GM21528 (cell line): ENCODE data around the gene FUOM.
"Not testable (repeated sequence)": the region's sequence is repeated elsewhere in the genome, so short reads cannot be mapped to it uniquely, and the experiment has no call there.

ENCODE experiments used
- ATAC-seq: cut with Tn5 transposase; IDR thresholded peaks from one replicate; pipeline ENCODE4 v1.9.1; 2021; ENCODE audit warnings: mild to moderate bottlenecking, moderate library complexity; ENCODE audit not compliant: unreplicated experiment, low FRiP score

FUOM gene

DNA sequence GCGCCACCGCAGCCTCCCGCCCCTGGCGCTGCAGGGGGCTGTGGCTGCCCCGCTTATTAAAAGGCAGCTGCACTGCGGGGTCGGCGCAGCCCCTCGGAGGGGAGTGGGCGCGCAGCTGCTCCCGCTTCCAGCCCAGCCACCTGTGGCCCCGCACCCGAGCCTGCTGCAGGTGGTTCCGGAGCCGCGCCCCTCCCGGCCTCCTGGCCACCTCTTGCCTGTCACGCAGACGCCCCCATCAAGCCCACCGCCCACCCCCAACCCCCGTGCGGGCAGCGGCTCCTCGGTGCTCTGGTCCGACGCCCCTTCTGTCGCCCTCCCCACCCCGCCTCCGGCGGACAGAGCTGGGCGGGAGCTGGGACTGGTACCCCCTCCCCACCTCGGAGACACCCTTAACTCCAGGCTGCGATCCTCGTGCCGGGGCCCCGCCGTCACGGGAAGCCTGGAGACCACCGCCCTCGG, 21.7 kb downstream of the FUOM start:
- no peak for ATAC-seq

DNA sequence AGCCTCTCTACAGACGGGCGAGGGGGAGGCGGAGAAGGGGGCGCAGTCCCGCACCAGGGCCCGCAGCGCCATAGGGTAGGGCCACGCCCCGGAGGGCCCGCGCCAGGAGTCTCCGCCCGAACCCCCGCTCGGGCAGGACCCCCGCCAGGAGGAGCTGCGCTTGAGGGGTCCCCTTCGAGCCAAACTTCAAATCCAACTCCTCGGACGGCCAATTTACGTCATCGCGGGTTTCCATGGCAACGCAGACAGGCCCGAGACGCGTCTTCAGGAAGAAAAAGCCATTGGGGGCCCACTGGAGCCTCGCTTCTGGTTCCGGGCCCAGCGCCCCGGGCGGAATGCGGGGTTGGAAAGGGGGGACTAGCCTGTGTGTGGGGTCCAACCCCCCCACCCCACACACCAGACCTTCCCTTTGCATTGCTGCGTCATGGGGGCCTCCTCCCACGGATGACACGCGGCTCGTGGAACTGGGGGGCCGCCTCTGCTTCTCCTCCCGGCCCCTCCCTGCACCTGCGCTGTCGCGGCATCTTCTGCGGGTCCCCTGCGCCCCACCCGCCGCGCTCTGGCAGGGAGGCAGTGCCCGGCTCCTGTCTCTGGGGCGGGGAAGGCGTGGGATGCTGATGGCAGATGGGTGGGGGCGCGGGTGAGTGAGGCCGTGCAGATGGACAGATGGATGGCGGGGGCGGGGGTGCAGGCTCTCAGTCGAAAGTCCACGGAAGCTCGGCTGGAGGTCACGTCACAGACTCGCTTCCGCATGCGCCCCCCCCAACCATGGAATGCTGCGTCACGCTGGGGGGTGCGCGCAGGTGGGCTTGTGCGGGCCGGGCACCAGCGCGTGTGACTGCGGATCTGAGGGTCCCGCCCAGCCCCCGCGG, 22.3 kb downstream of the FUOM start:
- ATAC-seq = no peak

DNA sequence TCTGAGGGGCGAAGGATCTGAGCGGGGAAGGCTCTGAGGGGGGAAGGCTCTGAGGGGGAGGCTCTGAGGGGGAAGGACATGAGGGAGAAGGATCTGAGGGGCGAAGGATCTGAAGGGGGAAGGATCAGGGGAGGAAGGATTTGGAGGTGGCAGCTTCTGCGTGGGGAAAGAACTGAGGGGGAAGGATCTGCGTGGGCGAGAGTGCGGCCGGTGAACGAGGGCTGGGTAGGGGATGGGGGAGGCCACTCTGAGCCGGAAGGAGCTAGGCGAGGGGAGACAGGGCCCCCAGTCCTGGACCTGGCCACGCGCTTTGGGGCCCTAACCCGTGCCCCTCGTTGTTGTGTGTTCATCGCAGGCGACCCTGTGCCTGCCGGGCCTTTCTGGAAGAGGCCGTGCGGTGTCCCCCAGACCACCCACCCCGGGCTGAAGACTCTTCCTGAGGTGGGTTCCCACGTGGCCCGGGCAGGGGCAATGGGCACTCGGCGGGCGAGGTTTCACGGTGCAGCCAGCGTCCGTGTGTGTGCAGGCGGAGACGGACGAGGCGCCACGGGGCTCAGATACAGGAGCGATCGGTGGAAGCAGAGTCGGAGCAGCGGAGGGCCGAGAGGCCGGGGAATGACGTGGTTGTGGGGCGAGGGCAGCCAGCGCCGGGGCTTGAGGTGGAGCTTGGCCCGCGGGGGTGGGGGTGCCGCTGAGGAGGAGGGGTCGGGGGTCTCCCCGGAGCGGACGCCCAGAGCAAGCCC, 23.1 kb downstream of the FUOM start:
- no peak for ATAC-seq

DNA sequence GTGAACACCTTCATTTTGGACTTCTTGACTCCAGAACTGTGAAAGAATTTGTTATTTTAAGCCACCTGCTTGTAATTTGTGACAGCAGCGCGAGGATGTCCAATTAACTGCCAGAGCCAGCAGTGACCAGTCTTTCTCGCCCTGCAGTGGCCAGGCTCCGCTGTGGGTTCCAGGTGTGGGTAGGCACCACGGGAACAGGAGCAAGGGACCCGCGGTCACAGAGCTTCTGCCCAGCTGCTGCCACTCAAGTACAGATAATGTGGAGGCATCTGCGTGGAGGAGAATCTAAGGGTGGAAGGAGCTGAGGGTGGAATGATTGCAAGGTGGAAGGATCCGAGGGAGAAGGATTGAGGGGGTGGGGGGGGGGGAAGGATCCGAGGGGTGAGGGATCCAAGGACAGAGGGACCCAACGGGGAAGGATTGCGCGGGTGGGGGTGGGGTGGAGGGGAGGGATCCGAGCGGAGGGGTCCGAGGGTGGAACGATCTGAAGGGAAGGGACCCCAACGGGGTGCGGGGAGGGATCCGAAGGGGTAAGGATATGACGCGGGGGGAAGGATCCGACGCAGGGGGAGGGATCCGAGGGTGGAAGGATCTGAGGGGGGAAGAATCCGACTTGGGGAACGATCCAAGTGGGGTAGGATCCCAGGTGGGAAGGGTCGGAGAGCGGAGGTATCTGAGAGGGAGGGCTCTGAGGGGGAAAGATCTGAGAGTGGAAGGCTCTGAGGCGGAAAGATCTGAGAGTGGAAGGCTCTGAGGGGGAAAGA, 24.7 kb downstream of the FUOM start:
- no peak for ATAC-seq

DNA sequence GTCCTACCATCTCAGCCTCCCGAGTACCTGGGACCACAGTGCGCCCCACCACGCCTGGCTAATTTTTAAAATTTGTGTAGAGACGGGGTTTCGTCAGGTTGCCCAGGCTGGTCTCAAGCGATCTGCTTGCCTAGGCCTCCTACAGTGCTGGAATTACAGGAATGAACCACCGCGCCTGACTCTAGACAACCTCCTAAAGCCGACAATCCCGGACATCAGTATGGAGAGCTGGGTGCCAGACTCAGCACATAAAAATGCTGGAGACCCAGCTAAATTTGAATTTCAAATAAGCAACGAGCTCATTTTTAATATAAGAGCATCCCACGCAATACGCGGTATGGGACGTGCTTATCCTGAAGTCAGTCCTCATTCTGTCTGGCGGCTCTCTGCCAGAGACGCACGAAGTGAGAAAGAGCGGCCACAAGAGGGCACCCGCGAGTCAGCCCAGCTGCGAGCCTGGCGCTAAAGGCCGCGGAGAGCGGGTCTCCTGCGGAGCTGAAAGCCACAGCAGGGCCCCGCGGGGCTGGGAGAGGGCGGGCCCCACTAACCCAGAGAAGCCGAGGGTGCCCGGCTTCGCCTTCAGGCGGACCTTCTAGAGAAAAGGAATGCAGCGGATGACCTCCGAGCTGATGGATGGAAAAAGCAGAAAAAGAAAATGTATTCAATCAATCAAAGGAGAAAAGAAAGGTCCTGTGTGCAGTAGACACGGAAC, 28.2 kb downstream of the FUOM start:
- ATAC-seq = peak; percentile 90

DNA sequence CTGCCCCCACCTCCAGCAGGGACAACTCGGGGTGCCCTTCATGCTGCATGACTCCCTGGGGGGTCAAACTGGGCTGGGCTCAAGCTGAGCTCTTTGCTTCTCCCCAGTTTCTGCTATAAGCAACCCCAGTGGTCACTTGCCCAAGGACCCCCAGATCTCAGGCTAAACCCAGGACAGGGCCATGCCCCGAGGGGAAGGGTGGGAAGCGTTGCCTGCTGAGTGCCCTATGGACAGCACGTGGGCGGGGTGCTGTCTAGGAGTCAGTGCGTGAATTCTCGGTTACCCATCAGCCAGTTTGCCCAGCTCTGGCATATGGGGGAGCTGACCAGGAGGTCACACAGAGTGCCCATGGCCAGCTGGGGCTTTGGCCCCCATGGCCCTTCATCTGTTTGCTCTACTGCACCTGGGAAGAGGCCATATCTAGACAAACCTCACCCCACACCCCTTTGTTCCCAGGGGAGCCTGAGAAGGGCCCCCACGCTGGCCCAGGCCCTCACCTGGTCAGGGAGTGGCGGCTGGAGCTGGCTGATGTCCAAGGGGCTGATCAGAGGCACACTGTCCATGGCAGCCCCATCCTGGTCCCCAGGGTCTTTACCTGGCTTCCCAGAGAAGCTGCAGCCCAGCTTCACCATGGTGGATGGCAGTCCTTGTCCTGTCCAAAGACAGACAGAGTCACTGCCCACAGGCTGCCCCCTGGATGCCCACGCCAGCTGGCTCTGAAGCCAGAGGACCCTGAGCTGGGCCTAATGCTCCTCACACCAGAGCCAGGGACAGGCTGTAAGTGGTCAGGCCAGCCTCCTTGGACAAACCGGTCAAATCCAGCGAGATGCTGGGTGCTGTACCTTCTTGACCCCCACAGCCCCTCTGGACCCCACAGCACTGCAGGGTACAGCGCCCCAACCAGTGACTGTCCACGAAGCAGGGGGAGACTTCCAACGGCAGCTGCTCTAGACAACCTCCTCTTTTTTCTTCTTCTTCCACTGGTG, 29.2 kb downstream of the FUOM start:
- no peak for ATAC-seq

DNA sequence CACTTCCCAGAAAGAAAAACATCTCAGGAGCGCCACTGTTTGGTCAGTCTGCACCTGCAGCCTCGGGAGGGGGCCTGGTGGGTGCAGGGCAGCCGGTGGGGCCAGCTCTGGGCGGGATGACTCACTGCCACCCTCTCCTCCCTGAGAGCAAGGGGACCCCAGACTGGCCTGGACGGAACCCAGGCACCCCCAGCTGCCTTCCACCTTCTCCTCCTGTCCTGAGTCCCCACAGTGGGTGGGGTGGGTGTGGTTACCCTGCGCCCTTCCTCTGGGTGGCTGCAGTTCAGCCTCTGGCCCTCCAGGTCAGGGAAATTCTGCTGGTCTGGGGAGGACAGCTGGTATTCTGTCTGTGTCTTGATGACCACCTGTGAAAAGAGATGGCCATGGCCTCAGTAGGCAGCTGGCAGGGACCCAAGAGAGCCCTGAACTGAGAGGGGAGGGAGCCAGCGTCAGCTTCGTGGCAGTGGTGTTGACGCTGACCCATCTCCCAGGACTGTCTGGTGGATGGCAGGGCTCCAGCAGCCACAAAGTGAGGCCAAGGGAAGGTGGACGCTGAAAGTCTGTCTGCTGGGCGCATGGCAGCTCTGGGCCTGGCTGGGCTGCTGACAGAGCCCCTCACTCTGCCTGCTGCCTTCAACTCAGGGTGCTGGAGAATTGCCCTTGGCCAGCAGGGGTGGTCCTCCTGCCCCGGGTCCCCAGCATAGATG, 30.0 kb downstream of the FUOM start:
- ATAC-seq = no peak

DNA sequence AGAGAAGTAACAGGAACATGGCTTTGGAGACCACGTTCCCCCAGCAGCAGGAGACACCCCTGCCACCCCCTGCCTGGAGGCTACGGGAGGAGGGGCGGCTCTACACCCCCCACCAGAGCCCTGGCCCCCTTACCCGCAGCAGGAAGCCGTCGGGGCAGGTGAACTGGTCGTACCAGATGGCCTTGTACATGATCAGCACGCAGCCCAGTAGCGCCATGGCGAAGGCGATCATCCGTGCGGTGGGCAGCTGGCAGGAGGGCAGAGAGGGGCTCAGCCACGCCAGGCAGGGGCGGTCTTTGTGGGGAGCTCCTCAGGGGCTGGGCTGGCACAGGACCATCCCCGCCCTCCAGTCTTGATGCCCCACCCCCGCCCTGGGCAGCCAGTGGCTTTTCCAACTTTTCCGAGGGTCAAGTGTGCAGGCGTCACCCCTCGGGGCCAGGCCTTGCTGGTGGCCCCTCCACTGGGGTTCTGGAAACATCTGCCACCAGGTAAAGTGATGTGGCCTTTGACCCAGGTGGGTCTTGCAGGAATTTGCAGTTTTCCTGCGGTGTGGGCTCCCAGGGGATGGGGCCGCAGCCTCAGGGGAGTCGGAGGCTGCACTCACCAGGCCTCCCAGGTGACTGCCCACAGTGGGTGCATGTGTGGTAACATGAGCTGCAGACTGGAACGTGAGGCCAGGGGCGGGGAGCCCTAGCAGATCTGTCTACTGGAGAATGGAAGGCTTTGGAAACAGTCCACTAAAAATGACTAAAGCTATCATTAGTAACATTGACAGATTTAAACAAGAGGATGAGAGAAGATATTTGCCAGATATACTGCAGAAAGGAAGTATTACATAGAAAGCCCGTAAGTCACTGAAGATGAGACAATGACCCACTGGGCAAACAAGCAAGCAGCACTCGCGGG, 30.8 kb downstream of the FUOM start:
- ATAC-seq = no peak

DNA sequence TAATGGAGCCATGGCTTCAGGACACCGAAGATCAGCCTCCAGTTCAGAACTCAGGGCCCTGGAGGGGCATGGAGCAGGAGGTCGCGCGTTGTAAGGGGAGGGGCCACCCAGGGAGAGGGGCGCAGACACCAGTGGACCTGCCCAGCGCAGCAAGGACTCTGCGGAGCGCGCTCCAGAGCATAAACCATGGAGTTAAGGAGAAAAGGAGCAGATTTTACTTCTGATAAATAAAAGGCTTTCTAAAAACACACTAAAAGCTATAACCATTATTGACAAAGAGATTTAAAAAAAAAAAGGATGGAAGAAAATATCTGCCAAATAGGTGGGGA, 31.6 kb downstream of the FUOM start:
- no peak for ATAC-seq

DNA sequence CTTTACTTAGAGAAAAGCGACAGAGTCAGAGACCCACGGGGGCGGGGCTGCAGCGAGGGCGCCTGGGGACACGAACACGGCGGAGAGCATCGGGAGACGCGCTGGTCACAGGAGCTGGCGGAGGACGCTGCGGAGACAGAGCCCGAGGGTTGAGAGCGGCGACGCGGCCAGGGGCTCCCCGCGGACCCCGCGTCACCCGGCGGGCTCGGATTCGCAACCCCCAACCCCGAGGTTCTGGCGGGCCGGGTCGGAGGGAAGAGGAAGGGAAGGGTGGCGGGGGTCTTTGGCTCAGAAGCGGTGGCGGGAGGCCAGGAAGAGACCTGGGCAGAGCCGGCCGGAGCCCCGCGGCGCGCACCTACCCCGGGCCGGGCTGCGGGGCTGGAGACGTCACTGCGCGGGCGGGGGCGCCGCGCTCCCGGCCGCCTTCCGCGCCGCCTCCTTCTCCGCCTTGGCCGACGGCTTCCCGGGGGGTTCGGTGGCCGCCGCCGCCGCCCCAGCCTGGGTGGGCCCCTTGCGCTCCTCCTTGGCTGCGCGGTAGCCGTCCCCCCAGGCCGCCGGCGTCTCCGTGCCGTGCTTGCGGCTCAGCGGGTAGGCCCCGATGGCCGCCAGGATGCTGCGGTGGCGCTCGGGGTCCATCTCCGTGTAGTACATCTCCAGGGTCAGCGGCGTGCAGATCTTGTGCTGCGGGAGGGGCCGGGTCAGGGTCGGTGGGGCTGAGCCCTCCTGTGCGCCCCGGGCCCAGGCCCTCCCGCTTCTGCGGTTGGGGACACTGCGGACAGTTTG, 32.2 kb downstream of the FUOM start:
- no peak for ATAC-seq

DNA sequence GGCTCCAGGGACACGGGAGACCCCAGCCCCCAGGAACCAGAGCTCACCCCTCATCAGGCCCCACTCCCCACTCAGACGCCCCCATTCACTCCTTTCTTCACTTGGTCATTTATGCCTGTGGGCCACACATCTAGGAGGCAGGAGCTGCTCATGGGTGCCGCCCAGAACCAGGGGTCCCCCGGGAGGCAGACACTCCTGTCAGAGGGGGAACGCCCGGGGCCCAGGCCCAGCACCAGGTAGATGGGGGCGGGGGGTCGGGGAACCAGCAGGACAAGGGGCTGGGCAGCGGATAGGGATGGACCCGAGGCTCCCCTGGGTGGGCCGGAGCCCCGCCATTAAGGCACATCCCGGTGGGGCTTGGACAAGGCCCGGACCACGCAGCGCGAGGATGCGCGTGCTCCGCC, 33.0 kb downstream of the FUOM start:
- ATAC-seq = no peak

DNA sequence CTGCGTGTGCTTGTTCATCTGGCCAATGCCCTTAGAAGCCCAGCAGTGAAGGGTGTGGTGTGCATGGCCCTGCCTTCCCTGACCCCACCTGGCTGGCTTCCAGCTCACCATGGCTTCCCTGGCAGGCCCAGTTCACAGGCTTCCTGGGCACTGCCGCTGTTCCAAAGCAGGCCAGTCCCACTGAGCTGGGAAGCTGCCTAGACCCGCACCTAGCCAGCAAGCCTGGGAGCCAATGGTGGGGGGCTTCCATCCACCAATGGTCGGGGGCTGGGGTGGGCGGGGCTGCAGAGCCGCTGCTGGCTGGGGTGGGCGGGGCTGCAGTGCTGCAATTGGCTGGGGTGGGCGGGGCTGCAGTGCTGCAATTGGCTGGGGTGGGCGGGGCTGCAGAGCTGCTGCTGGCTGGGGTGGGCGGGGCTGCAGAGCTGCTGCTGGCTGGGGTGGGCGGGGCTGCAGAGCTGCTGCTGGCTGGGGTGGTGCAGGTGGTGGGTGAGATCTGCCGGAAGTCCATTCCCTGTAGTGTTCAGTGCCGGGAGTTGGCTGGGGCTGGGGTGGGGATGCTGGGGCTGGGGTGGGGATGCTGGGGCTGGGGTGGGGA, 33.5 kb downstream of the FUOM start:
- no peak for ATAC-seq

DNA sequence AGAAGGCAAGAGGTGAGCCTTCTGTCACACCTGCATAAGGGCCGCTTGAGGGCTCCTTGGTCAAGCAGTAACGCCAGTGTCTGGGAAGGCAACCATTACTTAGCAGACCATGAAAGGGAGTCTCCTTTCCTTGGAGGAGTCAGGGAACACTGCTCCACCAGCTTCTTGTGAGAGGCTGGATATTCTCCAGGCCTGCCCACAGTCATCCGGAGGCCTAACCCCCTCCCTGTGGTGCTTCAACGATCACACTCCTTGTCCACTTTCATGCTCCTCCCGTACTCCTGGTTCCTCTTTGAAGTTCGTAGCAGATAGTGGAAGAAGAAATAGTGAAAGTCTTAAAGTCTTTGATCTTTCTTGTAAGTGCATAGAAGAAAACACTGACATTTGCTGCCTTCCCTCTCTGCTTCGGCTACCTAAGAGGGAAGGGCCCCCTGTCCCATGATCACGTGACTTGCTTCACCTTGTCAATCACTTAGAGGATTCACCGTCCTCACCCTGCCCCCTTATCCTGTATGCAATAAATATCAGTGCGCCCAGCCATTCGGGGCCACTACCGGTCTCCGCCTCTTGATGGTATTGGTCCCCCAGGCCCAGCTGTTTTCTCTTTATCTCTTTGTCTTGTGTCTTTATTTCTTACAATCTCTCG, 35.6 kb downstream of the FUOM start:
- not testable (repeated sequence) for ATAC-seq

DNA sequence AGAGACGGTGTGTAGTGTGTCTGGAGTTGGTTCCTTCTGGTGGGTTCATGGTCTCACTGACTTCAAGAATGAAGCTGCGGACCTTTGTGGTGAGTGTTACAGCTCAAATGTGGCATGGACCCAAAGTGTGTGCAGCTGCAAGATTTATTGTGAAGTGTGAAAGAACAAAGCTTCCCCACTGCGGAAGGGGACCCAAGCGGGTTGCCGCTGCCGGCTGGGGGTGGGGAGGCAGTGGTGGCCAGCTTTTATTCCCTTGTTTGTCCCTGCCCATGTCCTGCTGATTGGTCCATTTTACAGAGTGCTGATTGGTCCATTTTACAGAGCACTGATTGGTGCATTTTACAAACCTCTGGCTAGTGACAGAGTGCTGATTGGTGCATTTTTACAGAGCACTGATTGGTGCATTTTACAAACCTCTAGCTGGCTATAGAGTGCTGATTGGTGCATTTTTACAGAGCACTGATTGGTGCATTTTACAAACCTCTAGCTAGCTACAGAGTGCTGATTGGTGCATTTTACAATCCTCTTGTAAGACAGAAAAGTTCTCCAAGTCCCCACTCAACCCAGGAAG, 36.9 kb downstream of the FUOM start:
- not testable (repeated sequence) for ATAC-seq

DNA sequence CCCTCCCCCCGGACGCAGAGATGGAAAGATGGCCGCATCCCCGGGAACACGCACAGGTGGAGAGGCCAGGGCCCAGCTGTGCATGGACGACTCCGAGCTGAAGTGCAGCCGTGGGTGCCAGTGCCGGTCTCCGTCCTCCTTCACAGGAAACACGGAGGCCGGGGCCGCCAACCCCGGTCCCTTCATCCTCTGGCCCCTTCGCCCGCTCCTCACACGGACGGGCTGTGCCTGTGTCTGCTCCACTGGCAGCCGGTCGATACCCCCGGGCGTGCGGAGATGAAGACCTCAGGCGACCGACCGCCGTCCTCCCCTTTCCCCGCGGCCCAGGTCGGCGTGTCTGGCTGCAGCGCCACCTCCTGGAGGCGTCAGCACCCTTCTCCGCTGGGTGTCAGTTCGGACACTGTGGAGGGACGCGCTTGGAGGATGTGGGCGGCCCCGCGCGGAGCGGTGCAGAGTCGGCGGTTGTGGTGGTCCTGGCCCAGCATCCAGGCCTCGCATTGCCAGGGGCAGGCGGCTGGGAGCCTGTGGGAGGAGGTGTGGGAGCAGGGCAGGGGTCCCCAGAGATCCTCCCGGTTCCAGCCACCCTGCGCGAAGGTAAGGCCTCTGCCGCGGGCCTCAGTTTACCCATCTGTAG, 39.2 kb downstream of the FUOM start:
- peak; percentile 54 for ATAC-seq
